HepG2 (cell line): ENCODE measurements around the gene CPT1B. TPM values are rescaled to one million over a fixed set of nuclear protein-coding genes. Genes with fewer than 3 reads are reported as not detected.

ENCODE experiments used
- ATF1 ChIP-seq: IDR thresholded peaks from 2 replicates; pipeline ENCODE4 v1.6.1; 2016; ENCODE audit warnings: mild to moderate bottlenecking, control low read depth
- EP300 ChIP-seq, 3 experiments: sonication (generic) in 1 of 3; formaldehyde crosslinking in 1 of 3; IDR thresholded peaks; 2 replicates each; pipeline versions ENCODE4 v1.5.1 to v1.6.1; 2011 to 2020; ENCODE audit warnings: low read depth in 2 of 3, low read length in 2 of 3, borderline replicate concordance in 1 of 3, improper control_type of control experiment in 1 of 3, mild to moderate bottlenecking in 1 of 3, missing genetic modification reagents in 1 of 3, moderate library complexity in 1 of 3
- ETV6 ChIP-seq: sonication (generic); formaldehyde crosslinking; conservative IDR thresholded peaks from 2 replicates; pipeline ENCODE4 v1.4.0; 2020; ENCODE audit warnings: missing genetic modification reagents
- FOXA3 ChIP-seq: IDR thresholded peaks from 2 replicates; pipeline ENCODE4 v1.6.1; 2016; ENCODE audit warnings: missing genetic modification reagents, missing compliant biosample characterization
- HDAC1 ChIP-seq: sonication (generic); formaldehyde crosslinking; IDR thresholded peaks from 2 replicates; pipeline ENCODE4 v1.5.1; 2020; ENCODE audit warnings: mild to moderate bottlenecking, missing genetic modification reagents
- HNRNPK ChIP-seq: fragments of 200-400 bp; formaldehyde crosslinking; IDR thresholded peaks from 2 replicates; pipeline ENCODE4 v1.6.1; 2018; ENCODE audit warnings: low read length, low read depth, moderate library complexity, mild to moderate bottlenecking; ENCODE audit not compliant: poor library complexity, severe bottlenecking
- KDM5A ChIP-seq: fragments of 200-600 bp; sonication (generic); IDR thresholded peaks from 2 replicates; pipeline ENCODE4 v1.7.0; 2018; ENCODE audit warnings: antibody characterized with exemption, mild to moderate bottlenecking, low read length, borderline replicate concordance
- KLF6 ChIP-seq: IDR thresholded peaks from 2 replicates; pipeline ENCODE4 v1.8.0; 2016; ENCODE audit warnings: missing biosample characterization, missing genetic modification reagents
- MAFF ChIP-seq: IDR thresholded peaks from 2 replicates; pipeline ENCODE4 v1.6.1; 2011; ENCODE audit warnings: low read depth, low read length, improper control_type of control experiment
- MED8 ChIP-seq: sonication (generic); formaldehyde crosslinking; IDR thresholded peaks from 2 replicates; pipeline ENCODE4 v1.8.1; 2023; ENCODE audit warnings: mild to moderate bottlenecking, missing genetic modification reagents; ENCODE audit not compliant: insufficient replicate concordance
- NFYC ChIP-seq: IDR thresholded peaks from 2 replicates; pipeline ENCODE4 v1.6.1; 2016; ENCODE audit warnings: missing genetic modification reagents, missing compliant biosample characterization
- NRL ChIP-seq: sonication (generic); formaldehyde crosslinking; IDR thresholded peaks from 2 replicates; pipeline ENCODE4 v1.5.0; 2020; ENCODE audit warnings: missing genetic modification reagents, mild to moderate bottlenecking, moderate library complexity, borderline replicate concordance
- RARA ChIP-seq: IDR thresholded peaks from 2 replicates; pipeline ENCODE4 v1.6.1; 2016; ENCODE audit warnings: missing genetic modification reagents, missing compliant biosample characterization
- REST ChIP-seq, 2 experiments: IDR thresholded peaks; 2 replicates each; pipeline ENCODE4 v1.6.1; 2011 to 2012; ENCODE audit warnings: low read length in 2 of 2, borderline replicate concordance in 1 of 2, low read depth in 1 of 2, mild to moderate bottlenecking in 1 of 2, moderate library complexity in 1 of 2
- ZBTB1 ChIP-seq: sonication (generic); formaldehyde crosslinking; IDR thresholded peaks from 2 replicates; pipeline ENCODE4 v1.4.0; 2020; ENCODE audit warnings: missing genetic modification reagents, borderline replicate concordance
- ZNF280D ChIP-seq: sonication (generic); formaldehyde crosslinking; IDR thresholded peaks from 2 replicates; pipeline ENCODE4 v1.5.1; 2020; ENCODE audit warnings: mild to moderate bottlenecking, missing genetic modification reagents
- ZNF572 ChIP-seq: sonication (generic); formaldehyde crosslinking; IDR thresholded peaks from 2 replicates; pipeline ENCODE4 v1.5.1; 2020; ENCODE audit warnings: mild to moderate bottlenecking, missing genetic modification reagents
- ZNF619 ChIP-seq: sonication (generic); formaldehyde crosslinking; IDR thresholded peaks from 2 replicates; pipeline ENCODE4 v1.4.0; 2020; ENCODE audit warnings: mild to moderate bottlenecking, missing genetic modification reagents
- ZNF644 ChIP-seq: IDR thresholded peaks from 2 replicates; pipeline ENCODE4 v1.6.1; 2016; ENCODE audit warnings: low read depth
- ZNF800 ChIP-seq: sonication (generic); formaldehyde crosslinking; IDR thresholded peaks from 2 replicates; pipeline ENCODE4 v1.4.0; 2020; ENCODE audit warnings: missing genetic modification reagents
- polyA plus RNA-seq, 8 experiments: library from polyadenylated mRNA; depleted of rRNA in 3 of 8; stranded (reverse) in 7 of 8; unstranded in 1 of 8; fragments of >200 nt; fragmentation: Illumina TruSeq in 4 of 8; extraction: Trizol in 4 of 8; gene quantifications; 2 replicates each; pipeline versions ENCODE4 v1.2.1 to v1.2.3, GENCODE V29; 2011 to 2016; ENCODE audit warnings: low read depth in 4 of 8, missing spikeins in 1 of 8, mixed read lengths in 1 of 8; ENCODE audit not compliant: insufficient read depth in 1 of 8
- total RNA-seq, 5 experiments: library from RNA; depleted of rRNA; stranded (reverse); fragments of >200 nt; fragmentation: Illumina TruSeq; extraction: Trizol; gene quantifications; 2 replicates each; pipeline ENCODE4 v1.2.3, GENCODE V29; 2016; ENCODE audit warnings: low read depth in 1 of 5

The CPT1B gene
- total and polyA plus RNA-seq, 2 of the 13 experiments (the other 11 are each of a cell fraction or from before 2014, with no cell fraction given) = 9.2 to 19.5 TPM

- TF ChIP-seq ZNF800 (peak; percentile 82), RARA (CRISPR knock-in tag) (peak; percentile 43), MAFF (no peak), REST (IDR thresholded peaks at IDR 0.05; ENCODE audit: borderline replicate concordance in 1 of 2, low read depth in 1 of 2, low read length in 2 of 2) (peak in 1 of 2 experiments; percentile 15; a peak in 1 of 4 replicates), NFYC (peak; percentile 88), ZNF619 (CRISPR knock-in tag) (no peak), MED8 (CRISPR knock-in tag) (no peak), ZNF280D (no peak), FOXA3 (CRISPR knock-in tag) (no peak; the same call in 1 of the 2 replicates), HNRNPK (peak; percentile 76), KLF6 (CRISPR knock-in tag) (no peak; the same call in 1 of the 2 replicates), ZNF572 (CRISPR knock-in tag) (no peak), KDM5A (no peak; the same call in 1 of the 2 replicates), ZBTB1 (no peak), ETV6 (peak; percentile 31), EP300 (IDR thresholded peaks at IDR 0.05; ENCODE audit: low read depth in 2 of 2, low read length in 2 of 2) (no peak), EP300 (CRISPR knock-in tag; IDR thresholded peaks at IDR 0.05; ENCODE audit: borderline replicate concordance) (peak; percentile 51; the same call in 1 of the 2 replicates), HDAC1 (CRISPR knock-in tag) (peak; percentile 74), ZNF644 (CRISPR knock-in tag) (0 out of 2 replicates have a peak, but pooled peaks have one; percentile 11), NRL (CRISPR knock-in tag) (0 out of 2 replicates have a peak, but pooled peaks have one; percentile 59), ATF1 (CRISPR knock-in tag) (no peak)
Observed at GRCh38 chr22:50582493-50583293, 4.5 kb upstream of the CPT1B start, which contains the start of gene CHKB (continued).
